Measurements from ENCODE around the gene ZNF276.

- TF ChIP-seq POLR2AphosphoS5 (IDR thresholded peaks at IDR 0.05; ENCODE audit: low read depth), result no peak
- TF ChIP-seq, protein P1, sequence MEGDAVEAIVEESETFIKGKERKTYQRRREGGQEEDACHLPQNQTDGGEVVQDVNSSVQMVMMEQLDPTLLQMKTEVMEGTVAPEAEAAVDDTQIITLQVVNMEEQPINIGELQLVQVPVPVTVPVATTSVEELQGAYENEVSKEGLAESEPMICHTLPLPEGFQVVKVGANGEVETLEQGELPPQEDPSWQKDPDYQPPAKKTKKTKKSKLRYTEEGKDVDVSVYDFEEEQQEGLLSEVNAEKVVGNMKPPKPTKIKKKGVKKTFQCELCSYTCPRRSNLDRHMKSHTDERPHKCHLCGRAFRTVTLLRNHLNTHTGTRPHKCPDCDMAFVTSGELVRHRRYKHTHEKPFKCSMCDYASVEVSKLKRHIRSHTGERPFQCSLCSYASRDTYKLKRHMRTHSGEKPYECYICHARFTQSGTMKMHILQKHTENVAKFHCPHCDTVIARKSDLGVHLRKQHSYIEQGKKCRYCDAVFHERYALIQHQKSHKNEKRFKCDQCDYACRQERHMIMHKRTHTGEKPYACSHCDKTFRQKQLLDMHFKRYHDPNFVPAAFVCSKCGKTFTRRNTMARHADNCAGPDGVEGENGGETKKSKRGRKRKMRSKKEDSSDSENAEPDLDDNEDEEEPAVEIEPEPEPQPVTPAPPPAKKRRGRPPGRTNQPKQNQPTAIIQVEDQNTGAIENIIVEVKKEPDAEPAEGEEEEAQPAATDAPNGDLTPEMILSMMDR (IDR thresholded peaks at IDR 0.05; ENCODE audit: insufficient read depth, low read length), result no peak
Observed at GRCh38 chr16:89784406-89784805, 63.1 kb downstream of the ZNF276 start.
